T47D (cell line): Measurements from ENCODE around the gene THRB.

Experiments used
- DNase-seq, 2 experiments: peaks; one replicate each; pipeline versions ENCODE4 v3.0.0 to v3.0.0-alpha.2; 2011 to 2012; ENCODE audit warnings: low read depth in 1 of 2, low spot score in 1 of 2
- JUND ChIP-seq: IDR thresholded peaks from 2 replicates; pipeline ENCODE4 v1.6.1; 2012; ENCODE audit warnings: low read depth
- in situ Hi-C: cut with HindIII; loops from 2 replicates; pipeline ENCODE4 v1.10.0; 2016; ENCODE audit warnings: low sequenced_read_pairs, low pct_unique_long_range_greater_than_20kb

The THRB gene

GRCh38 chr3:24088782-24089181, 405.9 kb downstream of the THRB start:
- in situ Hi-C loops = no loop called here
- peak; percentile 26 to 46 for DNase-seq
- no peak for TF ChIP-seq JUND

GRCh38 chr3:24087469-24087868, 407.2 kb downstream of the THRB start:
- in situ Hi-C loops = no loop called here
- no peak for DNase-seq
- no peak for TF ChIP-seq JUND

GRCh38 chr3:24086617-24087404, 407.8 kb downstream of the THRB start:
- in situ Hi-C loops = no loop called here
- peak in 1 of 2 experiments; percentile 51 for DNase-seq
- TF ChIP-seq JUND = no peak

GRCh38 chr3:24086206-24086605, 408.4 kb downstream of the THRB start:
- in situ Hi-C loops = no loop called here
- no peak for TF ChIP-seq JUND
- no peak for DNase-seq

- no peak for DNase-seq
- TF ChIP-seq JUND = no peak
- in situ Hi-C loops = no loop called here
Measured at GRCh38 chr3:24072193-24072592, 422.5 kb downstream of the THRB start.

- TF ChIP-seq JUND = no peak
- in situ Hi-C loops = no loop called here
- peak in 1 of 2 experiments; percentile 18 for DNase-seq
Measured at GRCh38 chr3:24069045-24069444, 425.6 kb downstream of the THRB start.

GRCh38 chr3:24067483-24067882, 427.2 kb downstream of the THRB start:
- in situ Hi-C loops = no loop called here
- TF ChIP-seq JUND = no peak
- no peak for DNase-seq
